Prostate gland (tissue), 2 donors: Measurements from ENCODE around the gene NR6A1. TPM values are rescaled to one million over a fixed set of nuclear protein-coding genes. Genes with fewer than 3 reads are reported as not detected.

Source experiments
- DNase-seq: peaks from one replicate; pipeline ENCODE4 v3.0.0-alpha.2; 2019; ENCODE audit warnings: low spot score
- H3K27ac ChIP-seq, 2 donors: fragments of 200-600 bp; sonication (generic); 2 replicates each; pipeline ENCODE4 v1.5.1; 2017 to 2019
- H3K27me3 ChIP-seq: fragments of 200-600 bp; sonication (generic); replicated peaks from 2 replicates; pipeline ENCODE4 v1.5.1; 2019; ENCODE audit not compliant: insufficient read depth
- H3K36me3 ChIP-seq, 2 donors: fragments of 200-600 bp; sonication (generic); 1 replicate in 1 of 2; 2 replicates in 1 of 2; pipeline versions ENCODE4 v1.5.1 to v1.8.1; 2017 to 2019
- H3K4me1 ChIP-seq: fragments of 200-600 bp; sonication (generic); replicated peaks from 2 replicates; pipeline ENCODE4 v1.5.1; 2019
- H3K4me3 ChIP-seq, 2 donors: fragments of 200-600 bp; sonication (generic); 2 replicates each; pipeline ENCODE4 v1.5.1; 2017 to 2019
- H3K9me3 ChIP-seq: fragments of 200-600 bp; sonication (generic); 2 replicates; pipeline ENCODE4 v1.5.1; 2017
- POLR2A ChIP-seq: fragments of 450-650 bp; IDR thresholded peaks from one replicate; pipeline ENCODE4 v1.6.1; 2016; ENCODE audit warnings: antibody characterized with exemption, mild to moderate bottlenecking
- POLR2AphosphoS5 ChIP-seq: sonication (generic); formaldehyde crosslinking; IDR thresholded peaks from one replicate; pipeline ENCODE4 v1.6.1; 2017; ENCODE audit warnings: antibody characterized with exemption
- WGBS: methylation state at CpG from one replicate; pipeline ENCODE4 v1.1.5; 2018; 5-methylcytosine and 5-hydroxymethylcytosine counted together
- intact Hi-C: fragments of 100-400 bp; cut with DNase I; formaldehyde crosslinking; loops from one replicate; pipeline ENCODE4 v1.14.2; 2022
- total RNA-seq, 2 donors: library from RNA; depleted of rRNA; stranded (reverse); fragments of >200 nt; gene quantifications; one replicate each; pipeline ENCODE4 v1.1.0, GENCODE V29; 2016
- TF ChIP-seq, protein P1 (sequence below), 4 experiments: fragments of 200-600 bp in 2 of 4; fragments of 450-650 bp in 2 of 4; sonication (generic) in 2 of 4; IDR thresholded peaks; 1 replicate in 3 of 4; 2 replicates in 1 of 4; pipeline ENCODE4 v1.5.1; 2016 to 2019; ENCODE audit warnings: antibody characterized with exemption in 4 of 4, mild to moderate bottlenecking in 2 of 4, moderate library complexity in 2 of 4

NR6A1 gene
- total RNA-seq, 2 donors from 2014 or later, result 1.3 to 53.7 TPM

DNA sequence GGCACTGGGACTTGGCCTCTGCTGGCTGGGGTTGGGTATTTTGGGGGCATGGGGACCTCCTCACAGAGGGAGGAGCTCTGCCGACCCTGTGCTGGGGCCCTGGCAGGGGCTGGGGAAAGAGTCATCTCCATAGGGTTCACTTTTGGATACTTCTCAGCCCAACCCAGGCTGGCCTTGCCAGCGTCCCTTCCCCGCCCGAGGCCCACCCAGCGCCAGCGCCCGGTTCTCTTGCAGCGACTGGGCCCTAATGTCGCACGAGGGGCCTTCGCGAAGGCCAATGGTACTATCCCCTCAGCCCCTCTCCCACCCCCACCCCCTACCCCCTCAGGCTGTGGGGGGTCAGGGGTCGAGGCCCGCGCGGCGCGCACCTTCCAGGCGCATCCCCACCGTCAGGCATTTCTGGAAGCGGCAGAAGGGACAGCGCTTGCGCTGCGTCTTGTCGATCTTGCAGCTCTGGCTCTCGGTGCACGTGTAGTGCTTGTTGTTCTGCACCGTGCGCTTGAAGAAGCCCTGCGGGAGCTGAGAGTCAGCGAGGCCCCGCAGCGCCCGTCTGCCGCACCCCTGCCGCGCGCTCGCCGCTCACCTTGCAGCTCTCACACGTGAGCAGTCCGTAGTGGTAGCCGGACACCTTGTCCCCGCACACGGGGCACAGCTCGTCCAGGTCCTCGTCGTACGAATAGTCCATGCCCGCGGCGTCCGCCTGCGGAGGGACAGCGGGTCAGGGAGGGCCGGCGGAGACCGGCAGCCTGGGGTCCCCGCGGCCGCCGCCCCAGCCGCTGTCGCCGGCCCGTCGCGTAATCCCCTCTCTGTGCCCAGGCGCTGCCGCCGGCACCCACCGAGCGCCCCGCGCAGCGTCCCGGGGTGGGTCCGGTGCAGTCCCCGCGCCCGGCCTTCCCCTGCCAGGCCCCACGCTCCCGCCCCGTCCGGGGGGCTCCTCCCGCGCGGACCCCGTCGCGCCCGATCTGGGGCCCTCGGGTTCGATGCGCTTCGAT lies 268.1 kb downstream of the NR6A1 start:
- Histone ChIP-seq H3K9me3 (no peaks in the 10 kb centered on the region), H3K4me3 (no peak overlapping the region), H3K36me3 (no peaks in the 10 kb centered on the region), H3K27ac (no peak overlapping the region), H3K4me1 (no peaks in the 10 kb centered on the region), H3K27me3 (peaks cover 25% of the 10 kb centered on the region)
- TF ChIP-seq, protein P1, sequence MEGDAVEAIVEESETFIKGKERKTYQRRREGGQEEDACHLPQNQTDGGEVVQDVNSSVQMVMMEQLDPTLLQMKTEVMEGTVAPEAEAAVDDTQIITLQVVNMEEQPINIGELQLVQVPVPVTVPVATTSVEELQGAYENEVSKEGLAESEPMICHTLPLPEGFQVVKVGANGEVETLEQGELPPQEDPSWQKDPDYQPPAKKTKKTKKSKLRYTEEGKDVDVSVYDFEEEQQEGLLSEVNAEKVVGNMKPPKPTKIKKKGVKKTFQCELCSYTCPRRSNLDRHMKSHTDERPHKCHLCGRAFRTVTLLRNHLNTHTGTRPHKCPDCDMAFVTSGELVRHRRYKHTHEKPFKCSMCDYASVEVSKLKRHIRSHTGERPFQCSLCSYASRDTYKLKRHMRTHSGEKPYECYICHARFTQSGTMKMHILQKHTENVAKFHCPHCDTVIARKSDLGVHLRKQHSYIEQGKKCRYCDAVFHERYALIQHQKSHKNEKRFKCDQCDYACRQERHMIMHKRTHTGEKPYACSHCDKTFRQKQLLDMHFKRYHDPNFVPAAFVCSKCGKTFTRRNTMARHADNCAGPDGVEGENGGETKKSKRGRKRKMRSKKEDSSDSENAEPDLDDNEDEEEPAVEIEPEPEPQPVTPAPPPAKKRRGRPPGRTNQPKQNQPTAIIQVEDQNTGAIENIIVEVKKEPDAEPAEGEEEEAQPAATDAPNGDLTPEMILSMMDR (IDR thresholded peaks at IDR 0.05), result no peak
- TF ChIP-seq POLR2AphosphoS5, result no peak
- no peak for TF ChIP-seq POLR2A
- intact Hi-C loops, result no loop called here
- DNase-seq, result no peak
- WGBS, result 20% methylated on average over 67 of the region's 96 CpGs

DNA sequence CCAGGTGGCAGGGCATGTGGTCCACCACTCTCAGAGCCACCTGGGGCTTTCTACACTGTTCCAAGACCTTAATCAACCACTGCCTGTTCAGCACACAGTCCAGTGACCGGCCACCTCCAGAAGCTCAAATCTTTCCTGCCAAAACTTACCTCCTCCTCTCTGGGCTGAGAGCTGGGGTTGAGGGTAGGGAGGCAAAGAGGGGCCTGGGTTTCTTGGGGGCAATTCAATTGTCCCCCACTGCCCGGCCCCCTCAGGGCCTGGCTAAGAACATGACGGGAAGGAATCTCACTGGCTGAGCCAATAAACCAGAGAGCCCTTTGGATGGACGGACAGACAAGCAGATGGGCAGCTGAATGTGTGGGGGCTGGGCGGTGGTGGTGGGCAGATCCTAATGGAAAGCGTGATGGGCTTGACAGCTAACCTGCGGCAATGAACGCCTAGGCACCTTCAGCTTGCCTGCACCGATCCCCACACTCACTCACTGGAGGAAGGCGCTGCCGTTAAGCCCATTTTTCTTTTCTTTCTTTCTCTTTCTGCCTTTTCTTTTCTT lies 269.3 kb downstream of the NR6A1 start:
- H3K9me3 ChIP-seq, result no peaks in the 10 kb centered on the region
- no peak for TF ChIP-seq POLR2AphosphoS5
- TF ChIP-seq, protein P1 (IDR thresholded peaks at IDR 0.05), result no peak
- no peak for TF ChIP-seq POLR2A
- peaks cover 25% of the 10 kb centered on the region for H3K27me3 ChIP-seq
- 71% methylated on average over 11 of the region's 11 CpGs for WGBS
- intact Hi-C loops, result no loop called here
- DNase-seq, result no peak
- H3K27ac ChIP-seq, result no peak overlapping the region
- H3K4me1 ChIP-seq, result no peaks in the 10 kb centered on the region
- no peaks in the 10 kb centered on the region for H3K36me3 ChIP-seq
- no peak overlapping the region for H3K4me3 ChIP-seq

DNA sequence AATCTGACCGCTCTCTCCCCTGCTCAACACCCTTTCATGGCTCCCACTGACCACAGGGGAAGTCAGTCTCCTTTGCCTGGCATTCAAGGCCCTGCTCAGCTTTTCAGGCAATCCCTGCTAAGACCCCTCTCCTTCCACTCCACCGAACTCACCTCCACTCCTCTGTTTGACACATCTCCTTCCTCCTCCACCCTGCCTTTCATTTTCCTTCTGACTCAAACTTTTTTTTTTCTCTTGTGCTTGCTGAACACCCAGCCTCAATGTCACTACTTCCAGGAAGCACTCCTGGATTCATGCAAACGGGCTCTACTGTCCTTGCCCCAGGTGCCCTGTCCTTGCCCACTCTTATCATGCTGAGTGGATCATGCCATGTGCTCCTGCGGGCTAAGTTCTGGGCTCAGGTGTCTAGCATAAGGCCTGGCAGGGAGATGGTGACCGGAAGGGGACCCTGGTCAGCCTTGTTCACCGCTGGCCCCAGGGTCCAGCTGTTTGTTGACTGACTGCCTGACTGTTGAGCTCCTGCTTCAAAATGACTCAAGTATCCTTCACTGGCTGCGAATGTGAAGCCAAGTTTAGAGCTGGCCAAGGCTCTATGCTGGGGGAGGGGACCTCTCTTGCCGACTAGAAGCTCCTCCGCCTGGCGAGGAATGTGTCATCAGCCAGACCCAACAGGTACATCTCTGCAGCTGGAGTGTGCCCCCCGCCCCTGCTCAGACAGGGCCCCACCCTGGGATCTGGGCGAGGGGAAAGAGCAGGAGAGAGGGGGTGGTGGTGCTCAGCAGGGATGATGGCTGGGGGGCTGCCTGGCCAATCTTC lies 270.1 kb downstream of the NR6A1 start:
- intact Hi-C loops, result no loop called here
- no peak for DNase-seq
- H3K9me3 ChIP-seq, result no peaks in the 10 kb centered on the region
- 72% methylated on average over 12 of the region's 12 CpGs for WGBS
- no peaks in the 10 kb centered on the region for H3K4me1 ChIP-seq
- no peak overlapping the region for H3K4me3 ChIP-seq
- H3K36me3 ChIP-seq, result no peaks in the 10 kb centered on the region
- TF ChIP-seq, protein P1 (IDR thresholded peaks at IDR 0.05), result no peak
- TF ChIP-seq POLR2A, result no peak
- TF ChIP-seq POLR2AphosphoS5, result no peak
- no peak overlapping the region for H3K27ac ChIP-seq
- H3K27me3 ChIP-seq, result peaks cover 25% of the 10 kb centered on the region

DNA sequence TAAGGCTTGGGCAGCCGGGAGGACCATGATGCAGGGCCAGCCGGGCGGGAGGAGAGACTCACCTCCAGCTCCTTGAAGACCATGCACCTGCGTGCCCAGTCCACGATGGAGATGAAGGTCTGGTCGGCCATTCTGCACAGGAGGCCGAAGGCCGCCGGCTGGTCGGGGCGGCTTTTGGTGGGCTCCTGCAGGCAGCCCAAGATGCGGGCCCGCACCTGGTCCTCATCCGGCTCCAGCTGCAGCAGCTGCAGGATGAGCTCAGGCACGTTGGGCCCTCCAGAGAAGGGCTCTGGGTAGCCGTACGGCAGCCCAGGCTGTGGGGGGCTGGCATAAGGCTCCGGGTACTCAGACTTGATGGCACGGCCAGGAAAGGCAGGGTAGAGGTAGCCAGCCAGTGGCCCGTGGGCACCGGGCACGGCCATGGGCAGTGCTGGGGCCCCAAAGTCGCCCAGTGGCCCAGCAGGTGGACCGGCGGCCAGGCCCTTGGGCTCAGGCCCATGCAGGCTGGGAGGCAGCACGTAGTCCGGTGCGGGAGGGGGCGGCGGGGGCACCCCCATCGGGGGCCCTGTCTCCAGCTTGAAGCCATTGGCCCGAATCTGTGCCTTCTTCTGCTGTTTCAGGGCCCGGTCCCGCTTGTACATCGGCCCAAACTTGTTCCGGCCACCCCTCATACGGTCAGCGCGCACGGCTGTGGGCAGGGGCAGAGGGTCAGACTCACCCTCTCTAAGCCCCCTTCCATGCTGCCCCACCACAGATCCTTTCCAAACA lies 270.9 kb downstream of the NR6A1 start:
- TF ChIP-seq, protein P1 (IDR thresholded peaks at IDR 0.05), result no peak
- TF ChIP-seq POLR2A (no peak), POLR2AphosphoS5 (no peak)

More for the DNA sequence above, 270.9 kb downstream of the NR6A1 start:
- Histone ChIP-seq H3K36me3 (no peaks in the 10 kb centered on the region), H3K9me3 (no peaks in the 10 kb centered on the region), H3K4me1 (no peaks in the 10 kb centered on the region), H3K4me3 (no peak overlapping the region), H3K27me3 (peaks cover 20% of the 10 kb centered on the region), H3K27ac (no peak overlapping the region)
- WGBS, result 94% methylated on average over 38 of the region's 40 CpGs
- no peak for DNase-seq
- intact Hi-C loops, result no loop called here
